AG08395 (cell line): ENCODE results near the gene XPNPEP3.

Experiments used
- DNase-seq: peaks from one replicate; pipeline ENCODE4 v3.0.0; 2012; ENCODE audit warnings: mixed read lengths, low spot score

XPNPEP3 gene

GRCh38 chr22:40950962-40951794 lies 94.2 kb downstream of the XPNPEP3 start, which contains the start of gene RBX1:
Gene RBX1, plus strand, starts transcription at chr22:40951378. Its CDS starts 21 bp downstream, at chr22:40951399.
- DNase-seq = peak; percentile 99

- DNase-seq = no peak
These were observed 95.1 kb downstream of the XPNPEP3 start for GRCh38 chr22:40951795-40952605.

- DNase-seq = no peak
These were observed 96.5 kb downstream of the XPNPEP3 start for GRCh38 chr22:40953471-40953870.

GRCh38 chr22:40954113-40954512 lies 97.2 kb downstream of the XPNPEP3 start:
- no peak for DNase-seq

DNA sequence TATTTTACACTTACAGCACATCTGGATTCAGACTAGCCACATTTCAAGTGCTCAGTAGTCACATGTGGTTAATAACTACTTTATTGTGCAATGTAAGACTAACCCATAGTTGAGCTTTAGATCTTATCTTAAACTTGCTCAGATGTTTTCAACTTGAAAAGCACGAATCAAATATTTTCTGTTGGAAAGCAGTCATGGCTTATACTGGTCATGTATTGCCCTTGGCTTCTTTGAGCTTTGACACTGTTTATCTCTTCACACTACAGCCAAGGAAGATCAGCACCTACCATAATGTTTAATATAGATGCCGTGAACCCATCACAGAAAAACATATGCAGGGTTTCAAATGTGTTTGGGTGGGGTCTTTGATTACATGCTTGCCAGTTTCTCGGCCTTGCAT lies 98.6 kb downstream of the XPNPEP3 start:
- no peak for DNase-seq

GRCh38 chr22:40957601-40958000 lies 100.7 kb downstream of the XPNPEP3 start:
- DNase-seq = no peak

DNA sequence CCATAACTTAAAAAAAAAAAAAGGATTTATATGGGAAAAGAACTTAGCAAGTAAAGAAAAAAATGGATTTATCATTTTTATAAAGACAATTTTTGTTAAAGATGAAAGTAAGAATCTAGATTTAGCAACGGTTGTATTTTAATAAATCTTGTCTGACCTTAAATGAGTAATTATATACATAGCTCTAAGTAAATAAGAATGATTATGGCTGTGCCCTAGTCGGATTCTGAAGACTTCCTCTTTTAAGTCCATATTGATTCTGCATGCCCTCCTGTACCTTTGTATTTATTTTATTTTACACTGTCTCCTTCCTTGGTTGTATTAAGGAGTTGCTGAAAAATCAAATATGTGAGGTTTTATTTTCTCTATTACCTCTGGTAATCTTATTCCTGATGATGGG lies 101.4 kb downstream of the XPNPEP3 start:
- no peak for DNase-seq

GRCh38 chr22:40960145-40960544 lies 103.2 kb downstream of the XPNPEP3 start:
- no peak for DNase-seq

DNA sequence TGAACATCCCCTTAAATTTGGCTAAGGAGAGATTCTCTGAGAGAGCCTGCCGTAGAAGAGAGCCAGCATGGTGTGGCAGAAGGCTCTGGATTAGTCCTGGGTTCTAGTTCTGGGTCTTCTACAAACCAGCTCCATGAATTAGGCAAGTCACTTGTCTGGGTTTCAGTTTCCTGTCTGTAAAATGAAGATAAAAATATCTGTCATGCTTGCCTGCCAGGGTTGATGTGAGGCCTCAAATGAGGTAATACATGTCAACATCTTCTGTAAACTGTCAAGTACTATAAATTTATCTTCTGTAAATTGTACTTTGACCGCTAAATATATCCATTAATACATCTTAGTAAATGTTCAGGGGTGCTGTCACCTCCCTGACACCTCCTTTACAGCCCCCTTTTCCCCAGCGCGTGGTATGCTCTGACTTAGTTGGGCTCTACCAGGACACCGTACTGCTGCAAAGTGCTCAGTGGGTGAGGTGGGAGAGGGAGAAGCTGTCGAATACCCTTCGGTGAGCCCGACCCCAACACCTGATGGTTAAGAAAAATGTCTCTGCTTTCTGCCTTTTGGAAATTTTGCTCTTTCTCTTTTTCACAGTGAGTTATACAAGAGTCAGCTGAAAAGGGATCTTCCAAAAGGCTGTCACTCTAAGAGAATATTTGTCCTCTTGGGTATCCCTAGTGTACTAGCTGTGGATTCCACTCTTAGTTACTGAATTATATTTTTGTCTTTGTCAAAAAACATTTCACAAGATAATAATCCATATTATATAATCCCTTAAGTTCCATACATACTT lies 109.2 kb downstream of the XPNPEP3 start:
- DNase-seq = no peak

DNA sequence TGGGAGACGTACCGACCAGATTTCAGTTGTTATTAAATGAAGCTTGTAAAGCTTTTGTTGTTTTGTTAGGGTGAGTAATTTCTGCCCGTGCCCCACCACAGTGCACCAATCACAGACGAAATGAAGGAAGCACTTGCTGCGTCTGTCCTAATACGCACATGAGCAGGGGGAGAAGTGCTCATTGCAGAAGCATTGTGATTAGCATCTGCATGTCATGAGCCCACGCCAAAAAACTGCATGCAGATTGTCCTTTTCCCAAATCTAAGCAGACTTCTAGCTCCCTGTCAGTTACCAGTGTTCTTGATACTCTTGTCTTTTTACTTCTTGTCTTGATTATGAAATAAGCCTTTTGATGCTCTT lies 109.8 kb downstream of the XPNPEP3 start:
- no peak for DNase-seq

DNA sequence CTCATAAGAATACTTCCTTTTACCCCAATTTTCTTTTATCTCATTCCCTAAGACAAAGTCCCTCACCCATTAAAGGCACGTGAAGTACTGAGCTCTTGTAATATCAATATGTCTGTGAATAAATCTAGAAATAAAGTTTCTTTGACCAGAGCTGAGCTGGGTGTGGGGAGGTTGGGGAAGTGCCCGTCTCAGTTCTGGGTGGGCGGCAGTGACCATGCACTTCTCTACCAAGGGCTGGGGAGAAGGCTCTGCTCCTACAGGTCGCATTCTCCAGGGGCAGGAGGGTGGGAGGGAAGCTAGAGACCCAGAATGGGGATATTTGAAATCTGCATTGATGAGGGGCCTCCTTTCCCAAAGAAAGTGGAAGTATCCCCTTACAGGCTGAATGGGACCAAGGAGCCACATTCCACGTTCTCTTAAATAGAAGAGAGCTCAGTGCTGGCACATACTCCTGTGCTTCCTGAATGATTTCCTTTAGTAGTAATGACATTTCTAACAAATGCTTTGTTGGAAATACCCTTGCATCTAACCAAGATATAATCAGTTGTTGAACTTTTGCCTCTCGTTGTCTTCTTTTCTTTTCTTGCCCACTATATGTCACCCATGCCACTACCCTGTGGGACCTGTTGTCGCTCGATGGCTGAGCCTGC lies 110.3 kb downstream of the XPNPEP3 start:
- no peak for DNase-seq

GRCh38 chr22:40972587-40972986 lies 115.6 kb downstream of the XPNPEP3 start:
- DNase-seq = no peak

- DNase-seq = no peak
These were observed 116.2 kb downstream of the XPNPEP3 start for GRCh38 chr22:40973144-40973543.

- DNase-seq = peak; percentile 37
These were observed 118.4 kb downstream of the XPNPEP3 start for GRCh38 chr22:40975366-40975765.

- DNase-seq = no peak
These were observed 120.1 kb downstream of the XPNPEP3 start for GRCh38 chr22:40976866-40977700.

DNA sequence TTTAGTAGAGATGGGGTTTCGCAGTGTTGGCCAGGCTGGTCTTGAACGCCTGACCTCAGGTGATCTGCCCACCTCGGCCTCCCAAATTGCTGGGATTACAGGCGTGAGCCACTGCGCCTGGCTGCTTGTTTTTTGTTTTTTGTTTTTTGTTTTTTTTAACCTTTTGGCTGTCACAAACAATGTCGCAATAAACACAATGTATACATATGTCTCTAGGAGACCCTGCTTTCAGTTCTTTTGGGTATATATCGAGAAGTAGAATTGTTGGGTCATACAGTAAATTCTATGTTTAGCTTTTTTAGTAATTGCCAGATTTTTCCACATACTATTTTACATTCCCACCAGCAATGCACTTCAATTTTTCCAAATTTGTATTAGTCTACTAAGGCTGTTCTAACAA lies 122.2 kb downstream of the XPNPEP3 start:
- no peak for DNase-seq

DNA sequence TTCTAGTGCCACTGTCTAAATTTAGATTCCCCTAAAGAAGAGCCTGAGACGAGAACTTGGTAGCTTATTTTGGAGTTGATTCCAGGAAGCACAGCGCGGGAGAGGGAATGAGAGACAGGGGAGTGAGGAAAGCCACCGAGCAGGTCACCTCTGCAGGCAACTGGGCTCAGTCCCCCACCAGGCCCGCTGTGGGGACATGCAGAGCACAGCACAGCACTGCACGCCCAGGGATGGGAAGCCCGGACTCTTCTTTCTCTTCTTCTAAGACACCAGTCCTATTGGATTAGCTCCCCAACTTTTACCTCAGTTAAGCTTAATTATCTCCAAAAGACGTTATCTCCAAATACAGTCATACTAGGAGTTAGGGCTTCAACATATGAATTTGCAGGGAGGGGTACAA lies 122.9 kb downstream of the XPNPEP3 start:
- DNase-seq = no peak
